ENCODE measurements around the gene CDKL5.
A peak's percentile ranks its signal among the peaks of the same experiment; 100 is the strongest.

The CDKL5 gene

DNA sequence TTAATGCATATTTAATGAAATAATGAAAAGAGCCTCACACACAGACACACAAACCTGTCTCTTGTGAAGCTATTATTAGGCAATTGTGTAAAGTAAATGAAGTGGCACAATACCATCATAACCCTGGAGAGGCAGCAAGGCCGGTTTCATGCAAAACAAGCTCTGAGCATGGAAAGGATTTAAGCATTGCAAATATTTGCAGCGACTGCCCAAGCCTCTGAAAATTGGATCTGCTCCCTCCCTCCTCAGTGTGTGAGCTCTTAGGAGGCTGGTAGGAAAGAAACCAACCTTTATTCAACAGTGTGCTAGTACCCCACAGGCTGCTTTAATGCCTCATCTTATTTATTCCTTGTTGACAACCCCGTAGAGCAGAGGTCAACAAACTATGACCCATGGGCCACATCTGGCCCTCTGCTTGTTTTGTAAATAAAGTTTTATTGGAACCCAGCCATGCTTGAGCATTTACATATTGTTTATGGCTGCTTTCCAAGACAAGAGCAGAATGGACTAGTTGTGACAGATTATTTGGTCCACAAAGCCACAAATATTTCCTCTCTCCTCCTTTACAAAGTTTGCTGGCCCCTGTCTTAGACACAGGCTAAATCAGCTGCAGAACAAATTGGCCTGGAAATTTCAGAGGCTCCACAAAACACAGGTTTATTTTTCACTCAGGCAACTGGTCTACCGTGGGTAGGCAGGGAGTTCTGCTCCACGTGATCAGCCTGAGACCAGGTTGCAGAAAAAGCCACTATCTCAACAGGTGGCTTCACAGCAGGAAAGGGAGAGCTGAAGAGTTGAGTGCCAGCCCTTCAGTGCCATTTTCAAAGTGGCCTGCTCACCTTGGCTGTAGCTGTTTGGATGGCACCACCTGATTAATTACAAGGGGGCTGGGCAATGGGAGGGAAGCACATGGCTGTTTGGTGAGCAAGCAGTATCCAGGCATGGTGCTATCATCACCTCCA is 229.7 kb downstream of the CDKL5 start:
- DNase-seq: peak; percentile 68

- no peak for DNase-seq
Observed at GRCh38 chrX:18661273-18661672, 235.9 kb downstream of the CDKL5 start.

DNA sequence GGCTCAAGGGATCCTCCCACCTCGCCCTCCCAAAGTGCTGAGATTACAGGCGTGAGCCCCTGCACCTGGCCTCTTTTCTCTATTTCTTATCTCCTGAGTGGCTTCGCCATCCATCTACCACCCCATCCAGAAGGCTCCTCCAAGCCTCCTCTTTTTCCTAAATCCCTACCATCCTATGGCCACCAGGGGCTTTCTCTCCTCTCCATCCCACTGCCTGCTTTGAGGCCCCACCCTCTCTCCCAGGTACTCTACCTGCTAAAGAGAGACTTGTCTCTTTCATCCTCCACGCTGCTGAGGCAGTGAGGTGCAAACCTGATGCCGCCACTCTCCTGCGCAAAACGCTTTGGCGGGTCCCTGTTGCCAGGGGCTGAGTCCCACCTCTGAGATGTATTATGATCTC is 239.5 kb downstream of the CDKL5 start:
- DNase-seq: peak; percentile 7

DNA sequence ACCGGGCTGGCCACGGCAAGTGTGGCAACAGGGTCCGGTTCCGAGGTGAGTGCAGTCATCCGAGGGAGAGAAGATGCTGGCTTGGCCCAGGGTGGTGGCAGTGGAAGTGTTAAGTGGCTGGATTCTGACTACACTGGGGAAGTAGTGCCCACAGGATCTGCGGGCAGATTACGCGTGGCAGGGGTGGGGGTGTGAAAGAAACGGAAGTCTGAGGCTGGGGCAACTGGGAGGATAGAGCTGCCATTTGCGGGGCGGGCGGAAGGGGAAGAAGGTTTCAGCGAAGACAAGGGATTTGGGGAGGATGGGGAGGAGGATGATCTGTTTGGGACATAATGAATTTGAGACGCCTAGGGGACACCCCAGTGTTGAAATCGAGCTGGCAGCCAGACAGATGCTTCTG is 241.2 kb downstream of the CDKL5 start:
- no peak for DNase-seq

DNA sequence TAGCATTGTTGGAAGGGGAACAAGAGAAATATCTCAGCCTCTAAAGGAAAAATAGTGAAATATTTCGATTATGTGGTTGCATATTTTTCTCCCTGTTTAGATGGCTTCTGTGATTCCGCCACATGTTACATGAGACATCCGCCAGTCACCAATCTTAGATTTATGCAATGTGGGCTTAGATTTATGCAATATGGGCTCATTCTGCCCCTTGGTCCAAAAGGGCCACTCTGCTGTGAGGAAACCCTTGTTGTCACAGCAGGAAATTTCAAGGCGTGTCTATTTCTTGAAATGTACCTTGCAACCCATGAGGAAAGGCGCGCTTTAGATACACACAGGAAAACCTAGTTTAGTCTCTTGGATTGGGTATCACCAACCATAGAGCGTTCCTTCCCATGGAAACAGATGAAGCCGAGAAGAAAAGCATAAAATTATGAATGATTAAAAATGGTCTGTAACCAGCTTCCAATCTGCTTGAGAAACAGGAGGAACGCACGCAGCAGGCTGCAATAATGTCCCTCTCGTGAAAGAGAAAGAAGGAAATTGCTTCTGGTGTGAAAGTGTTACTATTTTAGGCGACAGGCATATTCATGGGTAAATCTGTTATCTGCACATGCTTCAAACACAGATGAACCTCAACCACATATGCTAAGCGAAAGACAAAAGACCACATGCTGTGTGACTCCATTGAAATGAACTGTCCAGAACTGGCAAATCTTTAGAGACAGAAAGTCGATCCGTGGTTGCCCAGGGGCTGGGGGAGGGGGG is 242.8 kb downstream of the CDKL5 start:
- DNase-seq: peak; percentile 91

DNA sequence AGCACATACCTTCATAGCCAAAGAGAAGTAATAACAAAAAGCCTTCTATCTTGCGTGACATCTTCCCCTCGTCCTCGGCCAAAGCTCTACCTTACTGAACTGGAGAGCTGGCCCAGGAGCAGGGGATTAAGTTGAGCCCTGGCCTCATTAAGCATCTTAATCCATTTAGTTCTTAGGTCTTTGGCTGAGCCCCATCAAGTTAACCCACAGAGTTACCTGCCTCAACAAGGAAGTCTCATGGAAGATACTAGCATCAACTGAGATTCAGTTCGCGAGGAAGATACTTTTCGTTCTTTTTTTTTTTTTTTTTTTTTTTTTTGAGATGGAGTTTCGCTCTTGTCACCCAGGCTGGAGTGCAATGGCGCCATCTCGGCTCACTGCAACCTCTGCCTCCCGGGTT is 246.6 kb downstream of the CDKL5 start, which contains the start of gene RS1:
TSS of gene RS1 (minus strand) at position 101 of the 400 bp plus-strand sequence. CDS start at position 61, 40 bp downstream.
- DNase-seq: no peak

DNA sequence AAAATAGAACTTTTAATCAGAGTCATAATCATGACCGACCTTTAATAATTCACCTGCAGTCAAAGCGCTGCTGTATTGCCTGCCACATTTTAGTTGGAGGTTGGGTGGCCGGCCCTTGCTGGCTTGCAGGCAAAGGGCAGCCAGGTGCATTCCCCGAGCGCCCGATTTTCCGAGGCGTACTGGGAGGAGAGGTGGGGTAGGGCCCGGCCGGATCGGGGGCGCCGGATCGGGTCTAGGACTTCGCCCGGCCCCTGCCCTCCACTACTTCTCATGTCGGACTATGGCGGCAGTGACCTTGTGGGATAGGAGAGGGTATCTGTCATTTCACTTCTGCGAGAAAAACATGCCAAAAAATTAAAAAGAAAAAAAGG is 249.0 kb downstream of the CDKL5 start:
- DNase-seq: peak; percentile 40

- DNase-seq: peak; percentile 83
Observed at GRCh38 chrX:18674788-18675735, 249.7 kb downstream of the CDKL5 start.

- no peak for DNase-seq
Observed at GRCh38 chrX:18676050-18676449, 250.6 kb downstream of the CDKL5 start.

- DNase-seq: no peak
Observed at GRCh38 chrX:18676470-18676869, 251.1 kb downstream of the CDKL5 start.

GRCh38 chrX:18677161-18677869 is 251.9 kb downstream of the CDKL5 start:
- no peak for DNase-seq

GRCh38 chrX:18681996-18682395 is 256.6 kb downstream of the CDKL5 start:
- DNase-seq: no peak

GRCh38 chrX:18682979-18683387 is 257.6 kb downstream of the CDKL5 start:
- DNase-seq: no peak

DNA sequence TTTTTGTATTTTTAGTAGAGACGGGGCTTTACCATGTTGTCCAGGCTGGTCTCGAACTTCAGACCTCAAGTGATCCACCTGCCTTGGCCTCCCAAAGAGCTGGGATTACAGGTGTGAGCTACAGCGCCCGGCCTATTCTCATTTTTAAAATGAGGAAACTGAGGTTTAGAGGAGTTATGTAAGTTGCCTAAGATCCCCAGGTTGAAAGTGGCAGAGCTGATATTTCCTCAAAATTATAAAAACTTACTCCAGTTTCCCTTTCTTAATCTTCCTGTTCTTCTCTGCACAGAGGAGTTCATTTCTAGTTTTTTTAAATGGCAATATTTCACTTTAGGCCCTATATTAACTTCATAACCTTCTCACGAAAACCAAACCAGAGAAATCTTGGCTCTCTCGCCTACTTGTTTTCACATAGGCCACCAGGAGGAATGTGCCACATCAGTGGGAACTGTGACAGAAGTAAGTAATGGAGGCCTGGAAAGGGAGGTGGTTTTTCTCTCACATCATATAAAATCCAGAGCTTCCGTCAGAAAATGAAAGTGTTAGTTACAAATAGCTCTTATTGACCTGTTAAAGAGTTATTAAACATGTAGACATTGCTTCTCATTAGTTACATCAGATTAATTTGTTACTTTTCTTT is 262.6 kb downstream of the CDKL5 start:
- DNase-seq: no peak

- no peak for DNase-seq
Observed at GRCh38 chrX:18691431-18691830, 266.0 kb downstream of the CDKL5 start.

DNA sequence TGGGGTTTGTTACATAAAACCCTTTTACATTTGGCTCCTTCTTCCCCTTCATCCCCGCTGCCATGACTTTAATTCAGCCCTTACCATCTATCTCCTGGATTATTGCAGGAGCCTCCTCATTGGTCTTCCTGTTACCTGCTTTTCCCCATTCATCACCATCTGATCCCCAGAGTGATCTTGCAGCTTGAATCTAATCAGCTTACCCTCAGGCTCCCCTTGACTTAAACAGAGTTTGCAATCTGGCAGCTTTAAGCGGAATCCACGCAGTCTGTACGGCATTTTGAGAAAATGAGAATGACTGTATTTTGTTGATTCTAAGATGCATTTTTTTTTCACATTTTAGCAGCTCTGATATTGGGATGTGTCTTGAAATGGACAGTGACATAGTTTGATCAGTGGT is 267.1 kb downstream of the CDKL5 start:
- DNase-seq: no peak

DNA sequence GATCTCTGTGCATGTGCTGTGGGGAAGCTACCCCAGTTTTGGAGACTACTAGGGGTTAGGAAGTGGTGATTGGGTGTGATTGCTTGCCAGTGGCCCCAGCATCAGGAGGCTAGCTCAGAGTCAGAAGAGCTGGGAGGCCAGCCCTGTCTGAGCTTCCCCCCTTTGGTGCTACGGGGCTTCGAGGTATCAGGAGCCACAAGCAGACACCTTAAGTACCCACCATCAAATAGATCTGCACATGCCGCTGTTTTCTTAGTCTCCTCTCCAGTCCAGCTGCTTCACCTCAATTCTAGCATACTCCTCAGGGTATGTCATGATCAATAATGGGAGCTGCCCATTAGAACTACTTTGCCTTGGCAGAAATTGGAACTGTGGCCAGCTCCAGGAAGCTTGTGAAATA is 271.2 kb downstream of the CDKL5 start:
- DNase-seq: no peak

DNA sequence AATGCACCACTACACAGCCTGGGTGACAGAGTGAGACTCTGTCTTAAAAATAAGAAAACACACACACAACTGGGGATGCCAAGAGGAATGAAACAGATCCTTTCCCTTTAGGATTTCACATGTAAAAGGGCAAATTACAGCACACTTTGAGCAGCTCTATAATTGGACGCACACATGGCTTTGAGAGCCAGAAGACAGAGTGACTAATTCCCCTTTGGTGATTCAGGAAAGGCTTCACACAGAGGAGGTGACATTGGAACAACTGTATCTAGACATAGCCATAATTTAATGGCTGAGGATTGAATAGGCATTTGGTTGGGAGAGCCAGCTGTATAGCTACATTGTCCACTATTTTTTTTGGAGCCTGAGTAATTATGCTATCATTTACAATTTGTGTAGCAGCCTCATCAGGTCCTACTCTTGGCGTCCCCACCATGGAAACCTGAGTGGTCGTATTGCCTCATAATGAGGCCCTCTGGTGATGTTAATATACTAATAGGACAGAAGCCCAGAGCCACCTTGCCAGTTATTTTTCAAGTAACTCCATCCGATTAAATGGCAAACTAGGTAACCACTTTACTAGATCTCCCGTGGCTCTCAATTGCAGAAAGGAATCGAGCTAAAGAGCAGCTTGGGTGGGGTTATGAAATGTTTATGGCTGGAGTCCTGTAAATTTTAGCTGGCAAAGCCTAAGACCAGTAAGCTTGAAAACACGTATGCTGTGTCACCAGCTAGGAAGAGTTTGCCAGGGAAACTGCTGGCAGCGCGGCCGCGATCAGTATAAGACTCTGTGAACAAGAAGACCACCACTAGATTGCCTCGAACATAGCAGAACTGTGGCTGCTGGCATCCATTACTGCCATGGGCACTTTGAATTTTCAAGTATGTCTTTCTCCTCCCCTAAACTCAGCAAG is 273.6 kb downstream of the CDKL5 start:
- no peak for DNase-seq

GRCh38 chrX:18701621-18702361 is 276.4 kb downstream of the CDKL5 start:
- no peak for DNase-seq

Measured in NCI-H345 (cell line).